ENCODE results near the gene TPBG.

TPBG gene, protein sequence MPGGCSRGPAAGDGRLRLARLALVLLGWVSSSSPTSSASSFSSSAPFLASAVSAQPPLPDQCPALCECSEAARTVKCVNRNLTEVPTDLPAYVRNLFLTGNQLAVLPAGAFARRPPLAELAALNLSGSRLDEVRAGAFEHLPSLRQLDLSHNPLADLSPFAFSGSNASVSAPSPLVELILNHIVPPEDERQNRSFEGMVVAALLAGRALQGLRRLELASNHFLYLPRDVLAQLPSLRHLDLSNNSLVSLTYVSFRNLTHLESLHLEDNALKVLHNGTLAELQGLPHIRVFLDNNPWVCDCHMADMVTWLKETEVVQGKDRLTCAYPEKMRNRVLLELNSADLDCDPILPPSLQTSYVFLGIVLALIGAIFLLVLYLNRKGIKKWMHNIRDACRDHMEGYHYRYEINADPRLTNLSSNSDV

DNA sequence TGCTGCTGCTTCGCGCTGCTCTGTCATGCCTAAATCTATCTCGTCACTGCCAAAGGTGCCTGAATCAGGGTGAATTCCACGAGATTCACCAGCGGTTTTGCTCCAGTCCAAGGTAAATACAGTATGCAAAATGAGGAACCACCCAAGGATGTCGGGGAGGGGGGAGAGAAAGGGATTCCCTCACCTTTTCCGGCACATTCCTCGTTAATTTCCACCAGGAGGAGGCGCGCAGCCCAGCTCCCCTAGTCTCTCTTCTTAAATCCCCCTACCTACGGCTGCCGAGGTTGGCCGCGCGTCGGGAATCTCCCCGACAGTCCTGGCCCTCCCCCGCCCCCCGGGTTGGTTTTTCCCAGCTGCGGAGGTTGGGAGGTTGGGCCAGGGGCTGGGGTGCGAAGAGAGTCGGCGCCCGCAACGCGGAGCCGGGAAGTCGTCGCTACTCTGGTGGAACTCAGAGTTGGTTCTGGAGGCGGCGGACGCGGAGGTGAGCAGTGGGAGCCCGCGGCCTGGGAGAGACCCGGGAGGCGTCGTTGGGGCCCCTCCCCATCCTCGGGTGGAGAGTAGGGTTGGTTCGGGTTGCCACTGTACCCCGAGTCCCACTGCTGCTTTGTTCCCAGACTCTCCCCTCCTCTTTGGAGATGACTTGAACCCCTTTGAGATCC is at the start of gene TPBG:
Gene TPBG (plus strand): TSS at position 390 of the 659 bp plus-strand sequence. CDS start 1,145 bp downstream, outside the sequence.
- no peak for DNase-seq (ENCODE audit: low spot score)

DNA sequence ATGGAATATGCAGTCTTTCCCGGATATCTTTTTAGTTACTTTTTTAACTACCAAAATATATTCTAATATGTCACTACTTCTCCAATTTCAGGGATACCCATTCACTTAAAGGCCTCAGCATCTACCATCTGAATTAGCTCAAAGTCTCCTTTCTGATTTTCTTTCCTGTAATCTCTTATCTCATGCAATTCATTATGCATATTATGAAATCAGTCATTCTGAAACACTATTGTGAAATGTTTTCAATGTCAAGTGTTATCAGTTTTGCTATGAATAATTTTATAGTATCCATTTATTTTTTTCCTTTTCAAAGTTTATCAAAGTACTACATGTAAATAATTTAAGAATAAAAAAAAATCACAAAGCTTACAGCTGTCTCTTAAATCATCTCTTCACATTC is 41.2 kb upstream of the TPBG start:
- DNase-seq (ENCODE audit: low spot score), result no peak

DNA sequence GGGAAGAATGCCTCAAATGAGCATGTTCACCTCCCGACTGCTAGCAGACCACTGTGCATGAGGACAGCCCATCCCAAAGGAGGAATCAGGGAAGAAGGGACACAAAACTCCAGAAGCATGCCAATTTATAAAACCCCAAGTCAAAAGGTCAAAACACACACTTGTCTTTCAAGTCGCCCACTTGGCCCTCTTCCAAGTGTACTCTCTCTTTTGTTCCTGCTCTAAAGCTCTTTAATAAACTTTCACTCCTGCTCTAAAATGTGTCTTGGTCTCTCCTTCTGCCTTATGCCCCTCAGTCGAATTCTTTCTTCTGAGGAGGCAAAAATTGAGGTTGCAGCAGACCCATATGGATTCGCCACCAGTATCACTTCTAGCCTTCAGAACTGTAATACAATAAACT is 33.9 kb upstream of the TPBG start:
- DNase-seq (ENCODE audit: low spot score), result no peak

DNA sequence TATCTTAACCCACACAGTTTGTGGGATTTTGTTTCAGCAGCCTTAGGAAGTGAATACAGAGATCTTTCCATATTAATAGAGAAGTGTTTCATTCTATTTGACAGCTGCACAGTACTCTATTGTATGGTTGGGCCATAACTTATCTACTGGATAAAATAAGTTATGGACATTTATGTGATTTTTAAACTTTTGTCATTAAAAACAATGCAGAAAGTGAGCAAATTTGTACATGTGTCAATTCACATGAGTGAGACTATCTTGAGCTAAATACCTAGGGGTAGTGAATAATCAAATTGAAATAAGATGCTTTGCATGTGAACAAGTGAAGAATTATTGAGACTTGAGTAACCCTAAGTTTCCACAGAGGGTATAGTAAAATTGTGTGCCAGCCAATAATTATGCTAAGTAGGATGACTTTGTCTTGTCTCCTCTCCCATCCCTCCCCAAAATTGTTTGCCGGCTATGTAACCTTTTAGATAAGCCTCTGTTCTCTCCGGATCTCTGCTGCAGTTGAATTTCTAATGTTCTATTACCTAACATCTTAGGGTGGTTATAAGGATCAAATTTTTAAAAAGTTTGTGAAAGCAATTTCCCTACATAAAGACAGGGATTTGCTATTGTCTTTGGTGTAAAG is 33.3 kb upstream of the TPBG start:
- no peak for DNase-seq (ENCODE audit: low spot score)

DNA sequence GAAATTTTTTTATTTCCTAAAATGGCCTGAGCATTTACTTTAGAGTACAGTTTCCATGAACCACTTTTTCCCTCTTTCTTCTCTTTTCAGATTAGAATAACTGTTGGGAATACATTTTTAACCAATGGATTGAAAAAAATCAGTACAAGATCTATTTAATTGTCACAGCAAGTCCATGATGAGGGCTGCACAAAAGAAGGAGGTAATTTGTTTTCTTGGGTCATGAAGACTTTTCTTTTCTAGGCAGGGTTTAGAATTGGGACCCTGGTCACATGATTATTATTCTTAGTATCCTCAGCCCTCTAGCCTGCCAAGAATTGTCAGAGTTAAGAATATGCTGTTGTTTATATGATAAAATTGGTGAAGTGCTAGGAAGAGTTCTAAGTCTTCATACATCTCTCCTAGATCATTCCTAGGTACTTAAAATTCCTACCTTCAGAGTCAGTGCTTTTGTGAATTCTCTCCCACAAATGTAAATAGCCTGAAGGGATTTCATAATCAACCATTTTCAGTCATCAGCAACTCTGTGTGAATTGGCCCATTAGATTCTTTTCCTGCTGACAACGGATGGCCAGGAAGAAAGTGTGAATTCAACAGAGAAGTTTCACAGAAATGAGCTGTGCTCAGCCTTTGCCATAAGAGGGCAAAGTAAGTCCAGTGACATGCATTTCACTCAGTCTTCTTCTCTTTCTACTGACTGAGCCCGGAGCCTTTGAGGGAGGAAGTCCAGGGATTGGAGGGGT is 32.4 kb upstream of the TPBG start:
- no peak for DNase-seq (ENCODE audit: low spot score)

DNA sequence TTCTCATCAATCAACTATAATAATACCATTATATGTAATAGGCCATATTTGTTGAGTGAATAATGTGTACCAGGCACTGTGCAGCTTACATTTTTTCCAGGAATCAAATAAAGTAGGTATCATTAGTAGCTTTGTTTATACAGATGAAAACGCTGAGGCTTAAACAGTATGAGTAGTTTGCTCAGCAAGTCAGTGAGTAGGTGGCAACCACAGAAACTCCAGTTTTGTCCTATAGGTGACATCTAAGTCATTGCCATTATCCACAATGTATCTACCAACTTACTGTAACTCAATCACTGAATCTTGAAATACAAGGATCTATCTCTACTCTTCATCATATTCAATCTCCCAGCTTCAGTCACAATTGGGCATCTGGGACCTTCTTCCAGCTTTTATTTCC is 29.8 kb upstream of the TPBG start:
- DNase-seq (ENCODE audit: low spot score), result no peak

DNA sequence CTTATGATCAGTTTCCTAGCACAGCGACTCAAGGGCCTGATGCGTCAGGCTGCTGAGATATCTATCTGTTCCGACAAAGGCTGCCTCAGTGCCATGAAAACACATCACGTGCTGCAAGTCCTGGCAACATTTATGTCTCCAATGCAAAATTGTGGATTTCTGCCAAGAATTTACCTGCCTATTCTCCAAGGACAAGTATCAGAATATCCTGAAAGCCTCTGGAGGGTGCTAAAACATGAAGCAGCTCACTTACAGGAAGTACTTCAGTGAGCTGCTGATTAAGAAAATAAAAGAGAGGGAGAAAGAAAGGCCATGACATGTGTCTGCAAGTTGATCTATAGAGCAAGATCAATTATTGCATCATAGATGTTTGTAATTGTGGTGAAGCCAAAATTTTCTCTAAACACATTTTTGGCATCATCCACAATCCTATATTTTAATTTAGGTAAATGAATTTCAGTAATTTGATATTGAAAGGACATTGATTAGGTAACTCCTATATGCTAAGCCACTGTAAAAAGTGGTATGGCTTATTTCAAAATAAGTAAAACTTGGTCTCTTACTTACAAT is 25.8 kb upstream of the TPBG start:
- DNase-seq (ENCODE audit: low spot score), result no peak

DNA sequence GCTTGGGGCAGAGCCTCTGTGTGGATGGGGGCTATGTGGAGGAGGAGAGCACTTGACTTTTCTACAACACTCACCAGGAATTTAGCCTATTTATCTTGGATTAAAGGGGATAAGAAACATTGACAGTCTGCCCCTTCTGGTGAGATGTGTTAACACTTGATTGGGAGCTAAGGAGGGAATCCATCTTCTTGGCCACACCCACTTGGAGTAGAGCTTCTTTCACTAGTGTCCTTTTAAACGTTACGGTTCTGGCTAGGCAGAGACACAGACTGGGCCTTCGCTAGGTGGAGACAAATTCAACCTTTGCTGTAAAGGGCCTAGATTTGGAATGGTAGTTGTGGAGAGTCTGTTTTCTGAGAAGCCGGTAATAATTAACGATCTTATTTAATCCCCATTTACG is 15.5 kb upstream of the TPBG start:
- no peak for DNase-seq (ENCODE audit: low spot score)

DNA sequence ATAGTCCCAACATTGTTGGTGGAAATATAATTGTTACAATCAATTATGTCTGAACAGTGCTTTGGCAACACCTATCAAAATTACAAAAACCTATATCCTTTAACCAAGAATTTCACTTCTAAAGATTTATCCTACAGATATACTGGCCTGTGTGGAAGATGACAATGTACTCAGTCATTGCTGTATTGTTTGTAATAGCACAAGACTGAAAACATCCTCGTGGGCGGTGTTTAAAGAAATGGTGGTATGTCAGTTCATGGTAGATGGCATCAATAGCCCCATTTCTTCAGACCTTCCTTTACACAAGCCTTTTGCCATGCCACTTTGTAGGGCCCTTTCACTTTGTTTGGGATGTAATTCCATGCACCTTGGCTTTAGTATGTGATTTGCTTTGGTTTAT is 9.8 kb upstream of the TPBG start:
- DNase-seq (ENCODE audit: low spot score), result no peak

DNA sequence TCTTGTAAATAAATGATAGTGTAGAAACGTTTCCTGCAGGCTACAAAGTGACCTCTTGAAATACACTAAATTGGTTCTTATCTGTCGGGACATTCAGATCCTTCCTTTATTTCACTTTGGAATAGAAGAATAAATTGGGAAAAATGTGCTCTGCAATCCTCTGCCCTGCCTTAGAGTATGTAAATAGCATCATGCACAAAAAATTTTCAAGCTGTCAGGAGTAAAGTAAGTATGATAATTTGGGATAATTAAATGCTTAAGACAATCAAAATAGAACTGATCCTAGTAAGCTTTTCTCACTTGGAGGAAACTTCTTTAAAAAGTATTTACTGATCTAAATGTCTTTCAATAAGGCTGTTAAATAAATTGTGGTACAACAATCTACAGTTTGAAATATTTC is 3.1 kb upstream of the TPBG start:
- no peak for DNase-seq (ENCODE audit: low spot score)

DNA sequence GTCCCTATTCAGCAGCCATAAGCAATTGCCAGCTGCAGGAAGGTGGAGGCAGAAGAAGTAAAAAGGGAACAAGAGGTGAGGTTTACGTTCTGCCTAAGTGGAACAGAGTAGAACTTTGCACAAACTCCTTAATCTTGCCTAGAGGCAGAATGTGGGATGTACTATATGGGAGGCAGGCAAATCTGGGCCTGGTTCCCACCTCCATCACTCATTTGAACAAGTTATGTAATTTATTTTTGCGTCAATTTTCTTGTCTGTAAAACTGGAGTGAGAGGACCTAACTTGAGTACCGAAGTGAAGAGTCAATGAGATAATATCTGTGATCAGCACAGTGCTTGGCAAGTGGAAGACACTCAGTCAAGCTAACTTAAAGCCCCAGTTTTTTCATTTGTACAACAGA is 2.0 kb upstream of the TPBG start:
- no peak for DNase-seq (ENCODE audit: low spot score)

DNA sequence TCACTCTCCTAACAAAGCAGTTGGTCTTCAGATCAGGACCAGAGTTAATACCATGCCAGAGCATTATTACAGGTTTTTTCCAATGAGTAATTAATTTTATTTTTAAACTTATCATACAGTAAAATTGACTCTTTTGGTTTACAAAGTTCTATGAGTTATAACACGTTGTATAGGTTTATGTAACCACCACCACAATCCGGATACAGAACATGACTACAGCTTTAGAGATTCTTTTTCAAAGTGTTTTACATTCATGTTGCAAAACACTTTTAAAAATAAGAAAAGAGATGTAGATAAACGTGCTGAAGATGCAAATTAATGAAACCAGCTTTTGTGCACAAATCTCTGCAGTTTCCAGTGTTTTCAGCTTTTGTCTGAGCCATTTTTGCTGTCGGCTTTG is 1.5 kb upstream of the TPBG start:
- DNase-seq (ENCODE audit: low spot score), result no peak

DNA sequence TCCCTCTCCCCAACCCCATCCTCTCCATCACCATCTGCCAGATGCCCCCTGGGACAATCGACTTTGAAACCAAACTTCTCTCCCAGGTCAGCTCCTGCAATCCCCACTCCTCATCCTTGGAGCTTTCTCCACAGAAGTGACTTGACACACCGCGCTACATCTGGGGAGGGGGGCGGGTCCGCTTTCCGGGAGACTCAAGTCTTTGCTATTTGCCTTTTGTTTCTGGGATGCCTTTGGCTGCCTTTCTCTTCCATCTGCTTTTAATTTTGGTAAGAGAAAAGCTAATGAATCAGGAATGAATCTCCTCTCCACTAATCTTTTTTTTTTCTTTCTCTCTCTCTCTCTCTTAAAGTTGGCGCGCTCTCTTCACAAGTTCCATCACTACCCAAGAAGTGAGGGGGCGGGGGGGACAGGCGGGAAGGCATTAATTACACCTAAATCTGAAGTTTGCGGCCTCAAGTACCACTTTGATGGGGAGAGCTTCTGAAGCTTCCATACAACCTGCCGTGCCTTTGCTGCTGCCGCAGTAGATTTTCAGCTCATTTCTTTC is 664 bp upstream of the TPBG start:
- no peak for DNase-seq (ENCODE audit: low spot score)

DNA sequence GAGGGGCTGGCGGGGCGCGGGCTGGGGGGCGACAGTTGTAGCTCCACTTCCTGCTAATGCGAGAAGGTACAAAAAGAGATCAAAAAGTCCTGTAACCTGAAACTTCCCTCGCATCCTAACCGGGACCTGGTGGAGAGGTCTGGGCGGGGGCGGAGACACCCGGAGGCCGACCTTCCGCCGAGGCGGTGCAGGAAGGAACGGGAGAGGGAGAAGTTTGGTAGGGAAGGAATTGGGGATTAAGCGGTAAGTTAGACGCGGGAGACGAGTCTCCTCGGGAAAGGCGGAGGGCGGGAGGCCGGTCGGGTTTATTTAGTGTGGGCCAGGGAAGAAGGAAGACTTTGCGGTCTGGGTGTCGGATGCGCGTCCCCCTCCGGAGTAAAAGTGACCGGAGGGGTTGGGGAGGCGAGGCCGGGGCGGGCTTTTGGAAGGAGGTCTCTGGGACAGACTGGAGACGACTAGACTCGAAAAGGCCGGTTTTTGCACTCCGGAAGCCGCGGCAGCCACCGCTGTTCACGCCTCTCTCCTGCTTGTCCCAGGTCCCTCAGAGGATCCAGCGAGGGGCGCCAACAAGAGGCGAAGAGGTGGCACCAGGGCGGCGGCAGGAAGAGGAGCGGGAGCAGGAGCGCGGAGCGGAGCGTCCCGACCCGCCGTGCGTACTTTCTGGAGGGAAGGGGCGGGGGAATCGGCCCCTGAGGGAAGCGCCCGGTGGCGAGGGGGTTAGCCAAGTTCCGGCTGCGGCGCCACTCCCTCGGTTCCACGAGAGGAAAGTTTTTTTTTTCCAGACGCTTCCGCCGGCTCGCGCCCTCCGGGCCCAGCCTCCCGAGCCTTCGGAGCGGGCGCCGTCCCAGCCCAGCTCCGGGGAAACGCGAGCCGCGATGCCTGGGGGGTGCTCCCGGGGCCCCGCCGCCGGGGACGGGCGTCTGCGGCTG is 734 bp downstream of the TPBG start:
- no peak for DNase-seq (ENCODE audit: low spot score)

DNA sequence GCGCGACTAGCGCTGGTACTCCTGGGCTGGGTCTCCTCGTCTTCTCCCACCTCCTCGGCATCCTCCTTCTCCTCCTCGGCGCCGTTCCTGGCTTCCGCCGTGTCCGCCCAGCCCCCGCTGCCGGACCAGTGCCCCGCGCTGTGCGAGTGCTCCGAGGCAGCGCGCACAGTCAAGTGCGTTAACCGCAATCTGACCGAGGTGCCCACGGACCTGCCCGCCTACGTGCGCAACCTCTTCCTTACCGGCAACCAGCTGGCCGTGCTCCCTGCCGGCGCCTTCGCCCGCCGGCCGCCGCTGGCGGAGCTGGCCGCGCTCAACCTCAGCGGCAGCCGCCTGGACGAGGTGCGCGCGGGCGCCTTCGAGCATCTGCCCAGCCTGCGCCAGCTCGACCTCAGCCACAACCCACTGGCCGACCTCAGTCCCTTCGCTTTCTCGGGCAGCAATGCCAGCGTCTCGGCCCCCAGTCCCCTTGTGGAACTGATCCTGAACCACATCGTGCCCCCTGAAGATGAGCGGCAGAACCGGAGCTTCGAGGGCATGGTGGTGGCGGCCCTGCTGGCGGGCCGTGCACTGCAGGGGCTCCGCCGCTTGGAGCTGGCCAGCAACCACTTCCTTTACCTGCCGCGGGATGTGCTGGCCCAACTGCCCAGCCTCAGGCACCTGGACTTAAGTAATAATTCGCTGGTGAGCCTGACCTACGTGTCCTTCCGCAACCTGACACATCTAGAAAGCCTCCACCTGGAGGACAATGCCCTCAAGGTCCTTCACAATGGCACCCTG is 1.6 kb downstream of the TPBG start:
- no peak for DNase-seq (ENCODE audit: low spot score)

DNA sequence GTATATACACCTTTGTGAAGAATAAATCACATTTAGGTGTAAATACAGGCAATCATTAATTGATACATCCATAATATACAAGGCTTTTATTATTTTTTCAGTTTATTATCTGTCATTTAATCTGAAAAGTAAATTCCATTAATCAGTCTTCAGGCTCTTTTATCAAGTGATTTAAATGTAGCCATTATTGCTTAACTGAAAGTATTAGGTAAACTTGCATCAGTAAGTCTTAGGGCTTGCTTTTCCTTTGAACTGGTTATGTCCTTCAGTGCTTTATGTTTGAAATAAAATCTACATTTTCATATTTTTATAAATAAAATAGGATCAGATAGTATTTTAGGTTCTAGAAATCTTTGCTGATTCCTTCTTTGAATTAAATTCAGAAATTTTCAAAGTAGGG is 4.1 kb downstream of the TPBG start:
- no peak for DNase-seq (ENCODE audit: low spot score)

DNA sequence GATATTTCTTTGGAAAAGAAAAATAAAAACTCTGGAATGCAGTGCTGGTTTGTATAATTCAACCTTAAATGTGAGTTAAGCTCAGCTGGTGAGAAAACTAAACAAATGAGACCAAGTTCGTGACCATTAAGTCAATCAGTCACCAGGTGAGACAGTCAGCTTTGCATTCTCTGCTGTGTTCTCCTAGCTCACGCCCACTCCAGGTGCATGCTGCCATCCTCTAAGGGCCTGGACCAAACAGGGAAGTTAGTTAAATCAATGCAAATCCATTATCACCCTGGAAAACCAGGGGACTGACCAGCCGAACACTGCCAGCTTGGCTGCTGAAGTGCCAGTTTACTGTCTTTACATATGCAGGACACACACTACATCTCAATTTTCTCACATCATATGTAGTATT is 7.2 kb downstream of the TPBG start:
- DNase-seq (ENCODE audit: low spot score), result no peak

DNA sequence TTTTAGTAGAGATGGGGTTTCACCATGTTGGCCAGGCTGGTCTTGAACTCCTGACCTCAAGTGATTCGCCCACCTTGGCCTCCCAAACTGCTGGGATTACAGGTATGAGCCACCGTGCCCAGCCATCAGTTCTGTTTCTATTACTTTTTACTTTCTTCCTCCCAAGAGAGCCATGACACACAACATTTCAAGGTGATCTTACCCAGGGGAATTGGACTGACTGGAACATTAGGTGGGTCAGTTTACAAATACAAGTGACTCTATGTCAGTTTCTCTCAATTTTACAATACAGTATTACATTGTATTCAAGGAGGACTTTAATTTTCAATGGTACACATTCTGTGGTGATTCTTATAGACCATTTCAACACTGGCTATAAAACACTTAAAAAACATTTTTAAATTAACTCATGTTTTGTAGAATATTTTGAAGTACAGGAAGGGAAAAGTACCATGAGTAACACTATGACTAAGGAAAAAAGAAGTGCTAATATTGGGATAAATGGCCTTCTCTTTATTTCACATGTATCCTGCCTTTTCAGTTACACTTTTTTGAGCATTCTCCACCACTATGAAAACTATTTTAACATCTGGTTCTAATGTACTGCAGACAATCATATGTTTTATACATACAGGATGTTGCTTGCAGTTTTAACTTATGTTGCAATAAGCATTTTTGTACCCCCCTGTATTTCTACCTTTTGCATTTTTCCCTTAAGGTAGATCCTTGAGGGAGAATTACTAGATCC is 8.4 kb downstream of the TPBG start:
- DNase-seq (ENCODE audit: low spot score), result no peak

DNA sequence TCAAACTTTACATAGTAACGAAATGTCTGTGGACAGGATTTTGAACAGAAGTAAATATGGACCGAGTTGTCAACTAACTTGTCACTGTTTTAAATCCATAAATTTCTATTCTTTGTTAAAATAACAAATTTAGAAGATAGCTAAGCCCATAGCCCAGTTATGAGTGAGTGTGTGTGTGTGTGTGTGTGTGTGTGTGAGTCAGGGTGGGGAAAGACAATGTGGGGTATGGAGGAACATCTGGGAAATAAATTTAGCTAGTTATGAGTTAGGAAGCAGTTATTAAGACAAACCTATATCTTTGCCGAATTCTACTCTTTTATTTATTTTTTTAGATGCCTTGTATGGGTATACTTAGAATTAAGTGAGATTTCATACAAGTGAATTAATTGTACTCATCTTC is 9.0 kb downstream of the TPBG start:
- DNase-seq (ENCODE audit: low spot score), result no peak
